NCI-H226 (cell line): ENCODE data around the gene MRPL46.
"Not testable (repeated sequence)": the region's sequence is repeated elsewhere in the genome, so short reads cannot be mapped to it uniquely, and the experiment has no call there.

Experiments used
- DNase-seq: peaks from one replicate; pipeline ENCODE4 v3.0.0-alpha.2; 2015

MRPL46 gene

DNA sequence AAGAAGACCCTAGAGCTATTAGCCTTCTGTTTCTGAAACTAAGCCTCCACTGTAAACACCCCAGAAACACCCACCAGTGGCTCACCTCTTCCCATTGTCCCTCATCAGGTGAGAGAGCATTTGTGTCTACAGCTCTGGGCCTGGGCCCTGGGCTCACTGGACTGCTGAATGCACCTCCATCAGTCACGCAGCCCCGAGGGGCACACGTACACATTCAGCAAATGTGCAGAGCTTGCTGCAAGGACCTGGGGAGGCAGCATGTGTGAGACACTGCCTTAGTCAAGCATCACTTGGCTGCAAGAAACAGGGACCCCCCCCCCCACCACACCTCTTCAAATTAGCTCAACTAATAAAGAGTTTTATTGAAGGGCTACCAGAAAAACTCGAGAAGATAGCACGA lies 29.0 kb downstream of the MRPL46 start:
- no peak for DNase-seq

- not testable (repeated sequence) for DNase-seq
These were observed 33.1 kb downstream of the MRPL46 start for GRCh38 chr15:88434106-88434505.

- no peak for DNase-seq
These were observed 34.0 kb downstream of the MRPL46 start for GRCh38 chr15:88433046-88433685.

GRCh38 chr15:88431441-88431840 lies 35.7 kb downstream of the MRPL46 start:
- DNase-seq: no peak

DNA sequence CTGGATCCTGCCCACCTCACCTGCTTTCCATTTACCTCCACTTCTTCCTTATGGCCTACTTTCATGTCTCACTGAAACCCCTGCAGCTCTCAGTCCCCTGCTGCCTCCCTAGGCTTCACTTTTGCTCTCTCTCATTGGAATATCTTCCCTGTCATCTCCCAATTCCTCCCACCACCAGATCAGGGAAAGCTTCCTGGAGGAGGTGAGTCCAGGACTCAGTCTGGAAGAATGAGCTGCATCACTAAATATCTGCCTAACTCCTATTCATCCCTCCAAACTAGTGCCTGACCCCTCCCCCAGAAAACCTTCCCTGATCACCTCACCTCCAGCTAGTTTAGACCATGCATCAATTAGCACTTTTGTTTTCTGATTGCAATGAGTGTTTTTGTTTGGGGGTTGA lies 37.1 kb downstream of the MRPL46 start:
- no peak for DNase-seq

DNA sequence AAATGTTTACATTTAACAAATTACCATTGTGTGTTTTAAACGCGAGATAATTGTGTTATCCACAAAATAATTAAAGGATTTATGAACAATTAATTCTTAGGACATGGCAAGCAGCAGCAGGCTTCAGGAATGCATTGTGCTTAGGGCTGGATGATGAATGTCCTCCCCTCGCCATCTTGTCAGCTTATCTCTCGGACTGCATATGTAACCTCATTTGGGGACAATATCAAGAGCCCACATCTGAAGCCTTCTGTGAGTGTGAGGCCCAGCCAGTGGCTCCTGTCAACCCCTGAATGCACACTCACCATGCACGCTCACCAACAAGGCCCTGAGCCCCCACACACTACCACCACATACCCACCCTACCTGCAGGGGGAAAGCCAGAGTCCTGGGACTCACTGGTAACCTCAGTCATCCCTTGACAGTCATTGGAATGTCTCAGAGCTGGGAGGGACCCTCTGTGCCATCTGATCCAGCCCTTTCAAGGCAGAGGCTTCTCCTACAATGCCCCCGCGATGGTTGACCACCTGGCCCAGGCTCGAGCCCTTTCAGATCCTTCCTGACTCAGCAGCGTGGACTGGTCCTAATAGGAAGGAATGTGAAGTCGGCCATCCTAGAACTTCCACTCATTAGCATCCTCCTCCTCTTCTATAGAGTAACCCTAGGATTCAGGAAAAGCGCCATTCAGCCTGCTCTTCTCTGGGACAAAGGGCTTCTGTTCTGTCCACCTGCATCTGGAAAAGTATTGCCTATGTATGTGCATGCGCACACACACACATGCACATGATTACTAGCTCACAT lies 38.2 kb downstream of the MRPL46 start:
- DNase-seq: no peak

DNA sequence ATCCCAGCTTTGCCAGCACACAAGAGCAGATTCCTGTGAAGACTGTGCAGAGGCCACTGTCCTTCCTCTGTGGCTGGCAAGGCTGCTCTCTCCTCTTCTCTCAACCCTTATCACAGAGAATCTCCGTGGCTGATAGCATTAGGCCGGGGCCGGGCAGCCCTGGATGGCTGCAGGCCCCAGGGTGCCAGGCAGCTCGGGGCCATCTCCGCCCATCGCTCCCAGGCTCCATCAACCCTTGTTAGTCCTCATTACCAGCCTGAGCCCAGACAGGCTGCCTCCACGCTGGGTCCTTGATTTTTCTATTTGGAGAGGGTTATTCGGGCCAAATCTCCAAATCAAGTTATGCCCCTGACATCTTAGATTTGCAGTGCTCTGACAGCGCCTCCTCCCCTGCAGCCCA lies 39.1 kb downstream of the MRPL46 start:
- no peak for DNase-seq

GRCh38 chr15:88426304-88426703 lies 40.9 kb downstream of the MRPL46 start:
- DNase-seq: no peak

- DNase-seq: no peak
These were observed 43.9 kb downstream of the MRPL46 start for GRCh38 chr15:88423331-88423730.

DNA sequence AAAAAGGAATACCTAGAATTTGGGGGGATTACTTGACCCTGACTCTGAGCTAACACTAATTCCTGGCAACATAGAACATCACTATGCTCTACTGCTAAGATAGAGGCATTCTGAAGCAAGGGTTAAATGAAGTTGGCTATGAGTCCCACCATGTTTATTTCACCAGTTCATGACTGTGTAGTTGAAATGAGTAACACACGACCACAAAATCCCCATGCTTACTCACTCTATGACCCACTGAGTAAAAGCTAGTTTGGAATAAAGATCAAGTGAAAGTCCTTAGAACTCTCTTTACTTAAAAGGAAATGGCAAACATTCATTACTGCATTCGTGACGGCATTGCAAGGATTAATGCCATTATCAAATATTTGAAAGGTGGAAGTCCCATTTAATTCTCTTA lies 47.4 kb downstream of the MRPL46 start:
- DNase-seq: no peak
